SHP77 treated with DMSO at 0.1 percent for 48 hours (cell line): Measurements from ENCODE around the gene SLC22A17.
"Not testable (repeated sequence)": the region's sequence is repeated elsewhere in the genome, so short reads cannot be mapped to it uniquely, and the experiment has no call there.

Source experiments
- DNase-seq: peaks from one replicate; lab custom pipeline; 2025; lab: John Stamatoyannopoulos, UW

Gene SLC22A17

GRCh38 chr14:23339506-23340268, 13.0 kb downstream of the SLC22A17 start:
- DNase-seq: no peak

- no peak for DNase-seq
Observed at GRCh38 chr14:23335623-23336022, 17.1 kb downstream of the SLC22A17 start.

GRCh38 chr14:23327947-23328744, 24.5 kb downstream of the SLC22A17 start:
- peak; percentile 32 for DNase-seq

GRCh38 chr14:23326491-23327332, 26.0 kb downstream of the SLC22A17 start:
- no peak for DNase-seq

GRCh38 chr14:23325746-23326145, 26.9 kb downstream of the SLC22A17 start:
- not testable (repeated sequence) for DNase-seq

GRCh38 chr14:23324993-23325392, 27.7 kb downstream of the SLC22A17 start:
- no peak for DNase-seq

- no peak for DNase-seq
Observed at GRCh38 chr14:23324455-23324846, 28.2 kb downstream of the SLC22A17 start.

- DNase-seq: no peak
Observed at GRCh38 chr14:23323838-23324454, 28.7 kb downstream of the SLC22A17 start.

- no peak for DNase-seq
Observed at GRCh38 chr14:23322568-23323517, 29.8 kb downstream of the SLC22A17 start.

- no peak for DNase-seq
Observed at GRCh38 chr14:23321572-23322547, 30.8 kb downstream of the SLC22A17 start.

- peak; percentile 100 for DNase-seq
Observed at GRCh38 chr14:23320584-23321571, 31.8 kb downstream of the SLC22A17 start, which contains the start of gene PABPN1. TSS of gene PABPN1 (plus strand) at chr14:23321457. CDS start at chr14:23321470, 13 bp downstream.

- no peak for DNase-seq
Observed at GRCh38 chr14:23319746-23320583, 32.7 kb downstream of the SLC22A17 start.

GRCh38 chr14:23316300-23316699, 36.4 kb downstream of the SLC22A17 start:
- DNase-seq: no peak

GRCh38 chr14:23310546-23310945, 42.1 kb downstream of the SLC22A17 start:
- DNase-seq: no peak

- no peak for DNase-seq
Observed at GRCh38 chr14:23308721-23309445, 43.8 kb downstream of the SLC22A17 start.
